ENCODE data around the gene SLC22A31.
A peak's percentile ranks its signal among the peaks of the same experiment; 100 is the strongest.

SLC22A31 gene

DNA sequence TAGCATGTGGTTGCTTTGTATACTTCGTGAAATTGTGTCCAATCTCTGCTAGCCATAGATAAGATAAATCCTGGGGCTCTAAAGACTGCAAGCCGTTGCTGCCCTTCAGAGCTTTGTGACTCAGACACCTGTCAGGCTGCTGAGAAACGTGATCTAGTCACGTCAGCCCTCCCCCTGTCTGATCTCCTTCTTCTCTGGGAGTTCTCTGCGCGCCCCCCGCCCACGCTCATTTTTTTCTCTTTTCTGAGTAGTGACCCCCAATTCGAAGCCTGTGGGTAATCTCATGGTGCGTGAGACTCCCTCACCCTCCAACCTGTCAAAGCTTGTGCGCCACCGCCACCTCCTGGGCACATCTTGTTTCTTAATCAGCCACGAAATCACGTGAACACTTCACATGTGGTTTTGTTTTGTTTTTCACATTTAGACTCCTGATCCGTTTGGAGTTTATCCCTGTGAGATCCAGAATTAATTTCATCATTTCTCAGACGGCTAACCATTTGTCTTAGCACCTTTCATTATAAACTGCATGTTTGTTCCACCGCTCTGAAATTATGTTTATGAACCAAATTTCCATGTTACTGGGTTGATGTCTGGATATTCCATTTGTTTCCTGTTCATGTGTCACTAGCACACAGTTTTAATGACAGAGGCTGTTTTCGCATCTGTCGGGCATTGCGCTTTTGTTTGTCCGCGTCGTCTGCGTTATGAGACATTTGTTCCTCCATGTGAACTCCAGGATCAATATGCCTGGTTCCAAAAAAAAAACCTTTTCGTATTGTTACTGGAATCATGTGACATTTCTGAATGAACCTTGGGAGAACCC is 16.2 kb upstream of the SLC22A31 start:
- H3K4me3 ChIP-seq (ENCODE audit: low read length): peak overlapping the region; percentile 91
- TF ChIP-seq, protein P1, sequence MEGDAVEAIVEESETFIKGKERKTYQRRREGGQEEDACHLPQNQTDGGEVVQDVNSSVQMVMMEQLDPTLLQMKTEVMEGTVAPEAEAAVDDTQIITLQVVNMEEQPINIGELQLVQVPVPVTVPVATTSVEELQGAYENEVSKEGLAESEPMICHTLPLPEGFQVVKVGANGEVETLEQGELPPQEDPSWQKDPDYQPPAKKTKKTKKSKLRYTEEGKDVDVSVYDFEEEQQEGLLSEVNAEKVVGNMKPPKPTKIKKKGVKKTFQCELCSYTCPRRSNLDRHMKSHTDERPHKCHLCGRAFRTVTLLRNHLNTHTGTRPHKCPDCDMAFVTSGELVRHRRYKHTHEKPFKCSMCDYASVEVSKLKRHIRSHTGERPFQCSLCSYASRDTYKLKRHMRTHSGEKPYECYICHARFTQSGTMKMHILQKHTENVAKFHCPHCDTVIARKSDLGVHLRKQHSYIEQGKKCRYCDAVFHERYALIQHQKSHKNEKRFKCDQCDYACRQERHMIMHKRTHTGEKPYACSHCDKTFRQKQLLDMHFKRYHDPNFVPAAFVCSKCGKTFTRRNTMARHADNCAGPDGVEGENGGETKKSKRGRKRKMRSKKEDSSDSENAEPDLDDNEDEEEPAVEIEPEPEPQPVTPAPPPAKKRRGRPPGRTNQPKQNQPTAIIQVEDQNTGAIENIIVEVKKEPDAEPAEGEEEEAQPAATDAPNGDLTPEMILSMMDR (conservative IDR thresholded peaks at IDR 0.05; ENCODE audit: low read length): peak; percentile 76
- DNase-seq (ENCODE audit: low read depth): peak; percentile 75

DNA sequence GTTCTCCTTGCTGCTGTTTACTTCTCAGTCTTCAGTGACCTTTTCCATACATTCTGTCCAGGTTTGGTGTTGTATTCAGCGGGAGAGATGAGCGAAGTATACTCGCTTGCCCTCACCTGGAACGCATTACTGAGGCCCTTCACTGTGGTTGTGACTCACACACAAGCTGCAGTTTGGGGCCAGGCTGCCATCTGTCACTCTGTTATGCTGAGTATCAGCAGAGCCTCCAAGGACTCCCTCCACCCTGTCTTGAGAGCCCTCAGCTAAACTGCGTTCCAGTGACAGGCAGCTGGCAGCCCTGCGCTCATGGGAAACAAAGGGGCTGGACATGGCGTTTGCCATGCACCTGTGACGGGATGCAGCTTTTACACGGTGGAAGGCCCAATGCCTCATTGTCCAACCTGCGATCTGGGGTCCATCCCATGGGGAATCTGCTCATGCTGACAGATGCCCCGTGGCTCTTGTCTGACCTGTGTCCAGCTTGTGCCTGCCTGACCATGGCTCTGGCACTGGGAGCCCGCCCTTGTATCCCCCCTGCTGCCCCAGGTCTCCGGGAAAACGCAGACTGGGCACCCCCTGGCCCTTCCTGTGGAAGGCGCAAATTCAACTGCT is 10.7 kb upstream of the SLC22A31 start:
- no peak overlapping the region for H3K4me3 ChIP-seq (ENCODE audit: low read length)
- peak; percentile 55 for DNase-seq (ENCODE audit: low read depth)
- TF ChIP-seq, protein P1 (conservative IDR thresholded peaks at IDR 0.05; ENCODE audit: low read length): no peak

DNA sequence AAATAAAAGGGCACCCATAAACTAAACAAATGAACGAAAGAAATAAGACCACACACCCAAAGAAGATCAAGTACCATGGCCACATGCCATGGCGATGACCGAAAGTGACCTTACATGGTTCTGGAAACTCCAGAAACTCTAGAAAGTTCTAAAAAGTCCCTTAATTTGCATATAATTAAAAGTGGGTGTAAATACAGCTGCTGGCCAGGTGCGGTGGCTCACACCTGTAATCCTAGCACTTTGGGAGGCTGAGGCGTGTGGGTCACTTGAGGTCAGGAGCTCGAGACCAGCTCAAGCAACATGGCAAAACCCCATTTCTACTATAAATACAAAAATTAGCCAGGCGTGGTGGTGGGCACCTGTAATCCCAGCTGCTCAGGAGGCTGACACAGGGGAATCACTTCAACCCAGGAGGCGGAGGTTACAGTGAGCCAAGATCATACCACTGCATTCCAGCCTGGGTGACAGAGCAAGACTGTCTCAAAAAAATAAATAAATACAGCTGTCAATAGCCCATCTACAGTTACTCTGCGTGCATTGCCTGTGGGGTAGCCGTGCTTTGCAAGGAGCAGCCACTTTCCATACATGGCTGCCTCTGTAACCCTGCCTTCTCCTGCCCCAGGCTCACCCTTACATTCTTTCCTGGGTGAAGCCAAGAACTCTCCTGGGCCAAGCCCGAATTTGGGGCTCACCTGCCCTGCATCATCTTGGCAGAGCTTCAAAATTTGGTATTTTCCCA is 10.0 kb upstream of the SLC22A31 start:
- no peak overlapping the region for H3K4me3 ChIP-seq (ENCODE audit: low read length)
- TF ChIP-seq, protein P1 (conservative IDR thresholded peaks at IDR 0.05; ENCODE audit: low read length): no peak
- DNase-seq (ENCODE audit: low read depth): no peak

DNA sequence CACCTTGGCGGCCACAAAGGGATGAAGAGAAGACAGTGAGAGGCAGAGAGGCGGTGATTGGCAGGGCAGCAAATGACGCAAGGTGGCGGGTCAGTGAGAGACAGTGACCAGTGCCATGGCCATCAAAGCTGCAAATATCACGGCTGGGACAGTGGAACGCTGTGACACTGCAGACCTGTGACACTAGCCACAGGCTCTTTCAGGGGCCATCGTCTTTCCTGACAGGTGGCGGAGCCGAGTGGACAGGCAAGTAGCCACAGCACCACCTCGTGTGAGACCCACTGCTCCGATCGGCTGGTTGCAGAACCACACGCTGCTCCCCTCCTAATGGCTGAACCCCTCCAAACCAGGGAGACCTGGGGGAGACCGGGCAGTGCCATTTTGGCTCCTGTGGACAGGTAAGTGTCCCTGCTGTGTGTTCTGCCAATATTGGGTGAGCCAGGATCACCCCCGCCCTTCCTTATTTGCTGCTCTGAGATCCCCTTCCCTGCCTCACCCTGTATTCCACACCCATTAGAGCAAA is 9.2 kb upstream of the SLC22A31 start:
- TF ChIP-seq, protein P1 (conservative IDR thresholded peaks at IDR 0.05; ENCODE audit: low read length): no peak
- no peak overlapping the region for H3K4me3 ChIP-seq (ENCODE audit: low read length)
- no peak for DNase-seq (ENCODE audit: low read depth)

DNA sequence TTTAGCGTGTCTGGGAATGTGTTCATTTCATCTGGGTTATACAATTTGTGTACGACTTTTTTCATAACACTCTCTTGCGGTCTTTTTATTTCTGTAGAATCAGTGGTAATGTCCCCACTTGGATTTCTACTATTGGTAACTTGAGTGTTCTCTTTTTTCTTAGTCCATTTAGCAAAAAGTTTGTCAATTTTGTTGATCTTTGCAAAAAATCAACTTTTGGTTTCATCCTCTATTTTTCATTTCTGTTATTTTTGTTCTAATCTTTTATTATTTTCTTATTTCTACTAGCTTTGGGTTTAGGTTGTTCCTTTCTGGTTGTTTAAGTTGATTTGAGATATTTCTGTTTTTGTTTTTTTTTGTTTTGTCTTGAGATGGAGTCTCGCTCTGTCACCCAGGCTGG is 7.7 kb upstream of the SLC22A31 start:
- TF ChIP-seq, protein P1 (conservative IDR thresholded peaks at IDR 0.05; ENCODE audit: low read length): no peak
- DNase-seq (ENCODE audit: low read depth): no peak

DNA sequence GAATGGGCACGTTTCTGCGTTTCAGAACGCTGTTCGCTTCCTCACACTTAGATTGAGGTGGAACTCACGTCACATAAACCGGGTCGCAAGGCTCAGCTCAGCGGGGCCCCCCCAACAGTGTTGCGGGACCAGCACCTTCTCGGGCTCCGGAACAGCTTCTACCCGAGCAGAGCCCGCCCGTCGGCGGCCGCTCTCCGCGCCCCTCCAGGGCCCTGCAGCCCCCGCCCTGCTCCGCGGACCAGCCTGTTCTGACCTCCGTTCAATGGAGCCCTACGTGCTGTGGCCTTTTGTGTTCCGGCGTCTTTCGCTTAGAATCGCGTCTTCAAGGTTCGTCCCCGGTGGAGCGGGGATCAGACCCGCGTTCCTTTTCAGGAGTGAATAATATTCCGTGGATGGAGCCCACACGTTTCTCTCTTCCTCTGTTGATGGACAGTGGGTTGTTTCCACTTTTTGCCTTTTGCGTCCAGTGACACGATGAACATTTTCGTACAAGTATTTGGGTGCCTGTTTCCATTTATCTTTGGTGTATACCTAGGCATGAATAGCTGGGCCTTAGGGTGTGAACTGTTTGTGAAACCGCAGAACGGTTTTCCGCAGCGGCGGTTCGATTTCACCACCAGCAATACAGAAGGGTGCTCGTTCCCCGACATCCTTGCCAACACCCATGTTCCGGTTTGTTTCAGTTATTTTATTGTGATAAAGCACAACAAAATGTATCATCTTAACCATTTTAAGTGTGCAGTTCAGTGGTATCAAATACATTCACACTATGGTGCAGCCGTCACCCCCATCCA is 2.3 kb upstream of the SLC22A31 start:
- no peak overlapping the region for H3K4me3 ChIP-seq (ENCODE audit: low read length)
- DNase-seq (ENCODE audit: low read depth): no peak
- TF ChIP-seq, protein P1 (conservative IDR thresholded peaks at IDR 0.05; ENCODE audit: low read length): no peak

More for the DNA sequence above, 7.7 kb upstream of the SLC22A31 start:
- no peak overlapping the region for H3K4me3 ChIP-seq (ENCODE audit: low read length)

Data from AG10803 (cell line).